Fibroblast of lung (primary cell): Measurements from ENCODE around the gene LPIN2.

Experiments used
- EZH2 ChIP-seq: IDR thresholded peaks from 2 replicates; pipeline ENCODE4 v1.5.1; 2012; ENCODE audit warnings: low read length, control low read depth, mild to moderate bottlenecking; ENCODE audit errors: missing control alignments
- TF ChIP-seq, protein P1 (sequence below), 2 donors: IDR thresholded peaks in 1 of 2; conservative IDR thresholded peaks in 1 of 2; 1 replicate in 1 of 2; 2 replicates in 1 of 2; pipeline ENCODE4 v1.5.1; 2011 to 2012; ENCODE audit warnings: low read length in 2 of 2, control low read depth in 1 of 2, inconsistent platforms in 1 of 2, low read depth in 1 of 2, mild to moderate bottlenecking in 1 of 2

DNA sequence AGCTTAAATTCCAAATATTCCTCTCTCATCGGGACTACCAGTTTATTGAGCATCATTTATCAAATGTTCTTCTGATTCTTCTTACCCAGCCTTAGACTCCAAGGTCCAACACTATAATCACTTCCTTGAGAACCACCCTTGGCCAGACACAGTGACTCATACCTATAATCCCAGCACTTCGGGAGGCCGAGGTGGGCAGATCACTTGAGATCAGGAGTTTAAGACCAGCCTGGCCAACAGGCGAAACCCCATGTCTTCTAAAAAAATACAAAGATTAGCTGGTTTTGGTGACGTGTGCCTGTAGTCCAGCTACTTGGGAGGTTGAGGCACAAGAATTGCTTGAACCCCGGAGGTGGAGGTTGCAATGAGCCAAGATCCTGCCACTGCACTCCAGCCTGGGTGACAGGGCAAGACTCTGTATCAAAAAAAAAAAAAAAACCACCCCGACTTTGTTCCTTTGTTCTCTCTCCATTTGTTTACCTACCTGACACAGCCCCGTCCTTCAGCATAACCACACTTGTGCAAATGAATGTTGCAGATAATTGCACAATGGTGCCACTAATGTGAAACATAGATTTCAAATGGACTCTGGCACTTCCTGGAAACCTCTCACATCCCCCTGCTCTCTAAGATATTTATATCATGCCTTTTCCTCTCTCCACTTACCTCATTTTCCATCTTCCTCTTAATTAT lies 38.9 kb upstream of the LPIN2 start:
- no peak for TF ChIP-seq EZH2
- TF ChIP-seq, protein P1, sequence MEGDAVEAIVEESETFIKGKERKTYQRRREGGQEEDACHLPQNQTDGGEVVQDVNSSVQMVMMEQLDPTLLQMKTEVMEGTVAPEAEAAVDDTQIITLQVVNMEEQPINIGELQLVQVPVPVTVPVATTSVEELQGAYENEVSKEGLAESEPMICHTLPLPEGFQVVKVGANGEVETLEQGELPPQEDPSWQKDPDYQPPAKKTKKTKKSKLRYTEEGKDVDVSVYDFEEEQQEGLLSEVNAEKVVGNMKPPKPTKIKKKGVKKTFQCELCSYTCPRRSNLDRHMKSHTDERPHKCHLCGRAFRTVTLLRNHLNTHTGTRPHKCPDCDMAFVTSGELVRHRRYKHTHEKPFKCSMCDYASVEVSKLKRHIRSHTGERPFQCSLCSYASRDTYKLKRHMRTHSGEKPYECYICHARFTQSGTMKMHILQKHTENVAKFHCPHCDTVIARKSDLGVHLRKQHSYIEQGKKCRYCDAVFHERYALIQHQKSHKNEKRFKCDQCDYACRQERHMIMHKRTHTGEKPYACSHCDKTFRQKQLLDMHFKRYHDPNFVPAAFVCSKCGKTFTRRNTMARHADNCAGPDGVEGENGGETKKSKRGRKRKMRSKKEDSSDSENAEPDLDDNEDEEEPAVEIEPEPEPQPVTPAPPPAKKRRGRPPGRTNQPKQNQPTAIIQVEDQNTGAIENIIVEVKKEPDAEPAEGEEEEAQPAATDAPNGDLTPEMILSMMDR (conservative IDR thresholded peaks at IDR 0.05 in 1 of 2, IDR thresholded peaks at IDR 0.05 in 1 of 2; ENCODE audit: low read depth in 1 of 2, low read length in 2 of 2) = no peak
